Measurements from ENCODE around the gene MTMR3.

DNA sequence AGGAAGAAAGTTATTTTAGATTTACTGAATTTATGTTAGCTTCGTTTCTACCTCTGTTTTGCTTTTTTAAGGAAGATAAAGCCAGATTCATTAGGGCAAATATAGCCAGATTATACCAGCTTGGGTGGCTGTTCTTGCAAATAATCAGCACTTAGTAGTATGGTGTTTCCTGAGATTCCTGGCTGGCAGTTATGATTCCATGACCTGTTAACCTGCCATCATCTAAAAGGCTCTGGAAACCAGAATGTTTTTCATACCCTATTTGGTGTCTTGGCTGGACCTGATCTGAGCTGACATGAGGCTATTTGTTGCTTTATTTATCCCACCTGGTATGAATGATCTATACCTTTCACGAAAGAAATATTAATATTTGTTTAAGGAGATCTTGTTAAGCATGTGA lies 114.5 kb downstream of the MTMR3 start:
- TF ChIP-seq CTCF (IDR thresholded peaks at IDR 0.05) (no peak), ZFX (IDR thresholded peaks at IDR 0.05; ENCODE audit: borderline replicate concordance) (no peak)

All from 22Rv1 (cell line).